Measurements from ENCODE around the gene RAB5IF.
"Not testable (repeated sequence)": the region's sequence is repeated elsewhere in the genome, so short reads cannot be mapped to it uniquely, and the experiment has no call there.

The RAB5IF gene

DNA sequence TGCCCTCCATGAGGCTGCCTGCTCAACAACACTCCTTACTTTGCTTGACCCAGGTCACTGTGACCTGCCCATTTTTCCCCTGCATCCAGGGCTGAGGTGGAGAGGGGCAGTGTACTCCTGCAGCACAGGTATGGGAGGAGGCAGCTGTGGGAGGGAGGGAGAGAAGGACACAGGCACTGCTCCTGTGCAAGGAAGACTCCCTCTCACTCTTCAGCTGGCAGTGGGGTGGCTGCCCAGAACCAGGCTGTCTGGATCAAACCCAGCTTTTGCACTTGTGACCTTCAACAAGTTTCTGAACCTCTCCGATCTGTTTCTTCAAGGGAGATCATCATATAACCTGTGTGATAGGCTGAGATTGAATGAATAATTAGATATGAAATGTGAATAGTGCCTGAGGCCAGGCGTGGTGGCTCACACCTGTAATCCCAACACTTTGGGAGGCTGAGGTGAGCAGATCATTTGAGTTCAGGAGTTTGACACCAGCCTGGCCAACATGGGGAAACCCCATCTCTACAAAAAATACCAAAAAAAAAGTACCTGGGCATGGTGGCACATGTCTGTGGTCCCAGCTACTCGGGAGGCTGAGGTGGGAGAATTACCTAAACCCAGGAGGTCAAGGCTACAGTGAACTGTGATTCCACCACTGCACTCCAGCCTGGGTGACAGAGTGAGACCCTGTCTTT, 18.1 kb upstream of the RAB5IF start:
- DNase-seq: no peak

DNA sequence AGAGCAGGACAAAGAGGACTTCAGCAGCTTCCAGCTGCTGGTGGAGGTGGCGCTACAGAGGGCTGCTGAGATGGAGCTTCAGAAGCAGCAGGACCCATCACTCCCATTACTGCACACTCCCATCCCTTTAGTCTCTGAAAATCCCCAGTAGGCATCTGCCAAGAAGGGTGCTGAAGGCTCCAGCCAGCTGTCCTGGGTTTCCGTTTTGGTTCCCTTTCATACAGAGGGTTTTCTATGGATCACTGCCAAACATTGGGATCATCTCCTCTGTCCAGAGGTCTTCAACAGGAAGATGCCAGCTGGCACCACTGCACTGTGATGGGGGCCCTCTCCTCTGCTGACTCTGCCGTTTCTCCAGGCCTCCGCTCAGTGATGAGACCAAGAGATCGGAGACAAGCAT, 14.3 kb upstream of the RAB5IF start:
- no peak for DNase-seq

DNA sequence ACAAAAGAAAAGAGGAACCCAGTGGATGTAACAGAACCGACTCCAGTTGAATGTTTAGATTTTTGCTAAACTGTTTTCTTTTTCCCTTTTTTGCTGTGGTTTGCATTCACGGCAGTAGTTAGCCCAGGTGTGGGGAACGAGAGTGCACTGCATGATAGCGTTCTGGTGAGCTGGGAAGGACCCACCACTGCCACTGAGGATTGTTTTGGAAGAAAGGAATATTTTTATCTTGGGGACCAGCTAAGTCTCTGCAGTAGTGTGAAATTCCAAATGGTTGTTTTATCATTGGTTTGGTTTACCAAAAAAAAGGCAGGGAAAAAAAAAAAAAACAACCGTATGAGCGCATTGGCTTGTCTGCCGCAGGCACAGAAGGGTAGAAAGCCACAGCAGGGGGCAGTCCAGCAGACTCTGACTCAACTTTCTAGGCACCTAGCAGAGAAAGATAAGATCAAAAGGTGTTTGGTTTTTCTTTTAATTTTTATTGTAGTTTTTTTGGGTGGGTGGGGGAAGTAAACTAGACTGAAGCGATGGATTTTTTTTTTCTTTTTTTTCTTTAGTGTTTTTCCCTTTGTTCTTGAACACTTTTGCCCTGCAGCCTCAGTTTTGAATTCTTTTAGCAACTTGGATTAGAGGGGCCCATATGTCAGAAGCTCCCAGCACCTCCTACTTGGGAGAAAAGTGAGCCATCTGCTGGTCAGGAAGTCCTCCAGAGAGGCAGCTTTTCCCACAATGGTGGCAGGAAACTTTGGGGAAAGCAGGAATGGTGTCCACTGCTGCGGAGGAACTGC, 13.5 kb upstream of the RAB5IF start:
- peak; percentile 59 for DNase-seq

DNA sequence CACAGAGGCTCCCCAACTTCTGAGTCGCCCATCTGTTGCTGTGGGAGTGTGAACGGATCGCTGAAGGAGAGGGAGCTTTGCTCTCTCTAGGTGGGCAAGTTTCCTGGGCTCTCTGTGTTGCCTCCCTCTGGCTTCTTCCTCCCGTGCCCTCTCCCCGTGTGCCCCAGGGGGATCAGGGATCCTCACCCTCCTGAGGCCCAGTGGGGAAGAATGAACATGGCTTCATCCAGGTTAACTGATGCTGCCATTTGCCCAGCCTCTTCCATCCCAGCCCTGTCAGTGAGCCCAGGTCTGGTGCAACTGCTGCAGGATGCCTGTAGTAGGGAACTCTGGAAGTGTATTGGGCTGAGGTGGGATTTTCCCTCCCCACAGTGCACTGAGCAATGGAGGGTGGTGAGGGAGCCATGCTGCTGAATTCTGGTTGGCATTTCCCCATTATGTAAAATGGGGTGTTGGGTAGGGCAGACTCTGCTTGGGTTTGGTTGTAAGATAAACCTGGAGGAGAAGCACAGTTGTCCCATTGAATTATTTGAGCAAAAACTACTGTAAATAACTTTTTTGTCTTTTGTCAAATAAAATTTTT, 12.1 kb upstream of the RAB5IF start:
- DNase-seq: no peak

DNA sequence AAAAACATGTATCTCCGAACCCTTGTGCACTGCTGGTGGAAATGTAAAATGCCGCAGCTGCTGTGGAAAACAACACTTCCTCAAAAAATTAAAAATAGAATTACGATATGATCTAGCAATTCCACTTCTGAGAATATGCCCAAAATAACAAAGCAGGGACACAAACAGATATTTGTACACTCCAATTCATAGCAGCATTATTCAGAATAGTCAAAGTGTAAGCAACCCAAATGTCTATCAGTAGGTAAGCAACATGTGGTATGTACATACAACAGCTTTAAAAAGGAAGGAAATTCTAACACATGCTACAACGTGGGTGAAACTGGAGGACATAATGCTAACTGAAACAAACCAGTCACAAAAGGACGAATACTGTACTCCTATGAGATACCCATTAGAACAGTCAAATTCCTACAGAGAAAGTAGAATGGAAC, 5.7 kb upstream of the RAB5IF start:
- DNase-seq: no peak

DNA sequence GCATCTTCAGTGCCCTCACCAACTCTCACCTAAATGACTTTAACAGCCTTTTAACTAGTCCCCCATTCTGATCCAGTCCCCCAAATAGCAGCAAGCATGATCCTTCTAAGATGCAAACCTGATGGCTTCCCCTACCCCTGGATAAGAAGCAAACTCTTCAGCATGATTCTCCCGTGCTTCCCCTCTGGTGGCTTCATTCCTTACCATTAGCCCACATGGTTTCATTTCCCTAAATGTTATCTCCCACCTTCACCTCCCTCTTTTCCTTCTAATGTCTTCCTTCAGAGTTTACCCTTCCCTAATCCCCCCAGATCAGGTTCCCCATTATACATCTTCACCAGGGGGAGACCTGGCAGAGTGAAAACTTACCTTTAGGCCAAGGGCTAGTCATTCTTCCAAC, 4.0 kb upstream of the RAB5IF start:
- DNase-seq: no peak

DNA sequence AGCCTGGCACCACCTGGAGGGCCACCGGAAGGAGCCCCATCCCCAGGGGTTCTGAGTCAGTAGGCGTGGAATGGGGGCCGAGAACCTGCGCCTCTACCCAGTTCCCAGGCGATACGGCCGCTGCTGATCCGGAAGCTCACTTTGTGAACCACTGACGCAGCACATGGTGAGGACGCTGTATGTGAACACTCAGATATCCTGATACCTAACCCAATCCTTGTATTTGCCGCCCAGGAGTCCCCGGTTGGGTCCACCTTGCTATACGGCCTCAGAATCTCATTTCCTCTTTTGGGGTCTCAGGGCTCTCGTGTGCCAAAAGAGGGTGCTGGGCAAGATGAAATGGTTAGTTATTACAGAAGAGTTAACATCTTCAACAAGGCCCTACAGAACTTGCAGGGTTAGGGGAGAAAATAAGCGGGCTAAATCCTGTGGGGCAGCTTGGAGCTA, 604 bp upstream of the RAB5IF start:
- DNase-seq: peak; percentile 38

DNA sequence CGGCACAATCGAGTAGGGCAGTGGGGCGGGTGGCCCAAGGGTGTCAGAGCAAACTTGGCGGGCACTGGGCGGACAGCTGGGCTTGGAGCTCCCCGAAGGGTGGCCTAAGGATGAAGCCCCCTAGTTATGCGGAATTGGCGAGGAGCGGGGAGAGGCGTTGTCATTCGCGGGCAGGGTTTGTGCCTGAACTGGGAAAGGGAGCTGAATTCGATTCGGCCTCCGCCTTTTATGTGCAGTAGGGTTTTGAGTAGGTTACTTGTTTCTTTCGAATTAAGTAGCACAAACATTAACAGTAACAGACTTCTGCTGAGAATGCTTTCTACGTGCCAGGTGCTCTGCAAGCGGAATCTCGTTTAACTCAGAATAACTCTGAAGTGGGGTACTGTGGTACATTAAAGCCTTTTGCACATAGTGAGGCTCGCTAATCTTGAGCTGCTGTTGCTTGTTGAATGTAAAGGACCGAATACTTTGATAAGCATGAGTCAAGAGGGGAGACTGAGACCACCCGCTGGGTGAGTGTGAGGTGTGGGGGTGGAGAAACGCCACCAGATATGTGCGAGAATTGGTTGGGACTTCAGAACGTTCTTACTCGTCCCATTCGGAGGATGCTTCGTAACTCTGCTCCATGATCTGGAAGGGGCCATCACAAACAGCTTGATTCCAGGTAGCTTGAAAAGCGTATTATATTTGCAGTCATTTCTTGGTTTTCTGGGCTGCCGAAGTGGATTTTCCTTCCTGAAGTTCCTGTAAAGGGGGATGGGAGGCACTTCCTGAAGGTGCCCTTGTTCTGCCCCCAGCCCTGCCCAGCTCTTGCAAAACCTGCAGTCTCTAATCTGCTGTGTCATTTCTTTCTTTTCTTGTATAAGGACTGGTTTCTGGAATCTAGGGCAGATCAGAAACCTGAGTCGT, 833 bp downstream of the RAB5IF start:
- DNase-seq: no peak

DNA sequence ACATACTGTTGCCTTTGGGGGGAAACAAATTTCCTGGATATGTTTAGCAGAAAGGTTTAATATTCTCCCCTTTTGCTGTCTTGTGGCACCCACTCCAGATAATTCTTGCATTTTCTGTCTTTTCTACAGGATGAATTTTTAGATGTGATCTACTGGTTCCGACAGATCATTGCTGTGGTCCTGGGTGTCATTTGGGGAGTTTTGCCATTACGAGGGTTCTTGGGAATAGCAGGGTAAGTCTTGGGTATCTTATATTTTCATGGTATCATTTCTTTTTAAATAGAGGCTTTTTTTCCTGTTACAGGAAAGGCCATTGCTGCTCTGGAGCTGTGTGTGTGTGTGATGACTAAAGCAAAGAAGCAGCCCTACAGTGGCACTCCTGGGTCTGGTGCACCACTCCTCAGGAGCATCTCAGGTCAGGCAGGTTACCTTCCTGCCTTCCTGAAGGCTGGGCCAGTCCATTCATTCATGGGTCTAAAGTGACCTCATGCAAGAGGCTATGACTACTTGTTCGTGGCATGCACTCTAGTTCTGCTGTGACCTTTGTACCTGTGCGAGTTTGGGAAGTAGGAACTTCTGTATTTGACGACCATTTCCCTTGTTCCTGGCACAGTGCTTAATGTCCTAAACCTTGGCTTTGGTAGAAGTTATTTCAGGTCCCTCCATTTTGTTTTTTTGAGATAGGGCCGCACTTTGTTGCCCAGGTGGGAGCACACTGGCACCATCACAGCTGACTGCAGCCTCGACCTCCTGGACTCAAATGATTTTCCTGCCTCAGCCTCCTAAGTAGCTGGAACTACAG, 2.2 kb downstream of the RAB5IF start:
- DNase-seq: no peak

DNA sequence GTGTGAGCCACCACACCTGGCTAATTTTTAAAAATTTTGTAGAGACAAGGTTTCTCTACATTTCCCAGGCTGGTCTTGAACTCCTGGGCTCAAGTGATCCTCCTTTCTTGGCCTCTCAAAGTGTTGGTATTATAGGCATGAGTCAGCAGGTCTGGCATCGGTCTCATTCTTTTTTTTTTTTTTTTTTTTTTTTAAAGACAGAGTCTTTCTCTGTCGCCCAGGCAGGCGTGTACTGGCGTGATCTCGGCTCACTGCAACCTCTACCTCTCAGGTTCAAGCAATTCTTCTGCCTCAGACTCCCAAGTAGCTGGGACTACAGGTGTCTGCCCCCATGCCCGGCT, 2.8 kb downstream of the RAB5IF start:
- not testable (repeated sequence) for DNase-seq

DNA sequence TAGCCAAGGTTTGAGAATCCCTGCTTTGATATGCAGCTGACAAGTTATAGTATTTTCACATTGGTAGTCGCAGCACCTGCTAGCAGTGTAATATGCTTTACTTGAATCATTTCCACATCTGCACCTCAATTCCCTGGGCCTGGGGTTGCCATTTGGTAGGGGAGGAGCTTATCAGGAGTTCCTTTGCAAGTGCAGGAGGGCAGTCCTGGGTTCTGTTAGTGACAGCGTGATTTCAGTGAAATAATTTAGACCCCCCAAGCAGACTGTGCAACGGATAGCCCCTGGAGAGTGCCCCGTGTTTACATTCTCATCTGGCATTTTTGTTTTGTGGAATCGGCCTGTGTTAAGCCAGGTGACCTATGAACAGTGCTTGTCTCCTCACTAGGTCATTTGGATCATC, 6.0 kb downstream of the RAB5IF start:
- no peak for DNase-seq

DNA sequence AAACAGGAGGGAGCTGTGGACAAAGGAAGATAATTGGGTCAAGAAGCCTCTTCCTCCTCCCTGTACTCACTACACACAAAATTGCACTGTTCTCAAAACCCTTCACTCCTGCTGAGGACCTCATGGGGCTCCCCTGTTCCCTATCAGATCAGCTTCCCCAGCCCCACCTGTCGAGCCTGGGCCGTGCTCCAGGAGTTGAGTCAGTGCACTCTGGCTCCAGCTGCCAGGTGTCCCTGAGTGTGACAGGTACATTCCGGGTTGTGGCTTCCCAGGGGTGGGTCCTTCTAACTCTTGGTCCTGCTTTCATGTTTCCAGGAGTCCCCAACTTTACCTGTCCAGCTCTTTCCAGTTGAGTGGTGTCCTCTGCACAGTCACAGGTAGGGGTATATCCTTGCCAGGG, 8.4 kb downstream of the RAB5IF start:
- no peak for DNase-seq

DNA sequence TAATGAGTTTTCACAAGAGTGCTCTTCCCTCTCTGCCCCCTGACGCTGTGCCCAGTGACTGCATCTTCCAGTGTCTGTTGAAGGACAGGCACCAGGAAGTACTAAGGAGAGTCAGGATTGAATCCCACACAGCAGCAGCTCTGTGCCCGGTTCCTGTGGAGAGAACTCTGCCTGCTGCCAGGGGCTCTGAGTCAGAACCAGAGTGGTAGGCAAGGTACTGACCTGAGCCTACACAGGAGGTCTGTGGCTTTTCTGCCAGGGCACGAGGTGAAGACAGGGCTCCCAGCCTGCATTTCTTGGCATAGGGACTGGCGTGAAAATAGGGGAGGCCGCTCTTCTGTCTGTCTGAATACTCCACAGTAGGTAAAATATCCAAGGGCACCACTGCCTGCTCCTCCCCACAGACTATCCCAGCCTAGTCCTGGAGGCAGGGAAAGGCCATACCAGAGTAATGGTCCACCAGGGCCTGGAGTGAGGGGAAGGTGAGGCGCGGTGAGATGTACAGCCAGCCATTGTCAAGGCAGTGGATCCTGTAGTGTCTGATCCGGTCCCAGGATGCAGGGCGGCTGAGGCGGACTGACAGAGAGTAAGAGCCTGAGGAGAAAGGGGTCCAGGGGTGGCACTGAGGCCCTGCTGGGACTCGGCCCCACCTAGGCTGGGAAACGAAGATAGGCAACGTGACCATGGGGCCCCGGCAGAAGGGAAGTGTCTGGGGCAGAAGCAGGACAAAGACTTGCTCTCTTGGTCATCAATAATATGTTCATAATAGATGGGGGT, 9.4 kb downstream of the RAB5IF start:
- DNase-seq: no peak

DNA sequence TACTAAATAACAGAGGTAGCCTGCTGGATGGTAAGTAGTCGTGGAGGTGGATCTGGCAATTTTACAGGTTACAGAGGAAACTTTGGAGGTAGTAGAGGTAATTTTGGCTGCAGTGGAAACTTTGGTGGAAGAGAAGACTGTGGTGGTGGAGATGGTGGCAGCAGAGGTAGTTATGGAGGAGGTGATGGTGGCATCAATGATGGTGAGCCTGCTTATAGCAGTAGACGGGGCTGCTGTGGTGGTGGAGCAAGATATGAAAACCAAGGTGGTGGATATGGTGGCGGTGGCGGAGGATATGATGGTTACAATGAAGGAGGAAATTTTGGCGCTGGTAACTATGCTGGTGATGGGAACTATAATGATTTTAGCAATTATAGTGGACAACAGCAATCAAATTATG, 15.3 kb downstream of the RAB5IF start:
- no peak for DNase-seq

DNA sequence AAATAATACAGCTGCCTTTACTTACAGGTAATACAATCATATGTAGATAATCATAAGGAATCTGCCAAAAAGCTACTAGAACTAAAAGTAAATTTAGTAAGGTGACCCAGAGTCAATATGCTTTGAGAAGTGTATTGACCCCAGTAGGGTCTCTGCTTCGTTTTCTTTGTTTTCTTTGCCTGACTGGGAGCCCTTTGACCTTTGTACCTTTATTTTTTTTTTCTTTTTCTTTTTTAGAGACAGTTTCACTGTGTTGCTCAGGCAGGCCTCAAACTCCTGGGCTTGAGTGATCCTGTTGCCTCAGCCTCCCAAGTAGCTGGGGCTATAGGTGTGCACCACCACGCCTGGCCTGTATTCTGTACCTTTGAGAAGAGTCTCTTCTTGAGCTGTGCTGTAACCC, 17.9 kb downstream of the RAB5IF start:
- DNase-seq: no peak

DNA sequence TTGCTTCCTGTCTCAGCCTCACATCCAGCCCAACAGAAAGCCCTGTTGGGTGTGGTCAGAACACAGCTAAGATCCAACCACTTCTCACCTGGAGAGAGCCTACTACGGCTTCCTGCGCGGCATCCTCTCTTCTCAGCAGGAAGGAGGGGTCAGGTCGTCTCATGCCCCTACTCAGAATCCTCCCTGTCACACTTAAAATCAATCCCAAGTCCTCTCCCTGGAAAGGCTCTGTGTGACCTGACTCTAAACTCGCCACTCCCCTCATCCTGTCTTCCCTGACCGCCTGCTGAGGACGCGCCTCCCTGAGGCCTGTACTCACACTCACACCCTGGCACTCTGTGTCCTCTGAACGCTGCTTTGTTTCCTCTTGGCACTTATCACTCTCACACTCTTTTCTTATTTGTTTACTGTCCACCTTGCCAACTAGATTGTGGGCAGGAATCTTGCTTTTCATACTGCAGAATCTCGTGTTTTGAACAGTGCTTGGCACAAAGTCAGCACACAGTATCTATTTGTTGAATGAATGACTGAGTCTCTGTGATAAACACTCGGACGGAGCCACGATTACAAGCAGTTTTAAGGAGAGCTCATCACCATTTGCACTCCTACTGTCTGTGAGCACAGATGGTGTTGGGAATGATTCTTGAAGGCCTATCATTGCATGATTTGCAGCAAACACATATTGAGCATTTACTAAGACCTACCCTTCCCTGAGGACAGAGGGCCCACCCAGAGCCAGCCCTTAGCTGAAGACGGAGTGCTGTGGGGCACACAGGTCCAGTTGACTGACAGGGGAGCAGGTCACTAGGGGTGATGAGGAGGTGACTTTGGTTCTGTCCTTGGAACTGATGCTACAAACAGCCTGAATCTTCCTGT, 18.7 kb downstream of the RAB5IF start:
- DNase-seq: no peak

DNA sequence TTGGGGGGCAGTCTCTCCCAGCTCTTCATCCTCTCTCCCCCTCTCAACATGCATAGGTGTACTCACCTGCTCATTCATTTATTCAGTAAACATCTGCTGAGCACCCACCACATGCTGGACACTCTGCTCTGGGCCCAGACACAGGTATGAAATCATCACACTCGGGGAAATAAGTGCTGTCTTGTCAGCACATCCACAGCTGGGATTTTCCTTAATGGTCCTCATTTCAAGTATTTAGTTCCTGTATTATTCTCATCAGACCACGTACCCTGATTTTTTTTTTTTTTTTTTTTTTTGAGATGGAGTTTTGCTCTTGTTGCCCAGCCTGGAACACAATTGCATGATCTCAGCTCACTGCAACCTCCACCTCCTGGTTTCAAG, 19.4 kb downstream of the RAB5IF start:
- DNase-seq: no peak

DNA sequence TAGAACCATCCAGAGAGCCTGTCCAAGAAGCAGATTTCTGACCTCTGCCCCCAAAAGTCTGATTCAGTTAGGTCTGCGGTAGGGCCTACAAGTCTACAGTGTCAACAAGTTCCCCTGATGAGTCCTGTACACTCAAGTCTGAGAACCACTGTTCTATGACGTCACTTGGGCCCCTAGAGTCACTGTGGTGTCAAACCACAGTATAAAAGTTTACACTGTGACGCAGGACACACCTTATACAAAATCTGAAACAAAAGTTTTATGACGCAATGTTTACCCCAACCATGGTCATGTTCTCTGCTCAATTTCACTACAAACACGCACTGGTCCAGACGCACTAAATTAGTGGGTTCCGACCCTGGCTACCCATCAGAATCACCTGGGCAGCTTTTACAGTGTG, 22.5 kb downstream of the RAB5IF start:
- peak; percentile 34 for DNase-seq

DNA sequence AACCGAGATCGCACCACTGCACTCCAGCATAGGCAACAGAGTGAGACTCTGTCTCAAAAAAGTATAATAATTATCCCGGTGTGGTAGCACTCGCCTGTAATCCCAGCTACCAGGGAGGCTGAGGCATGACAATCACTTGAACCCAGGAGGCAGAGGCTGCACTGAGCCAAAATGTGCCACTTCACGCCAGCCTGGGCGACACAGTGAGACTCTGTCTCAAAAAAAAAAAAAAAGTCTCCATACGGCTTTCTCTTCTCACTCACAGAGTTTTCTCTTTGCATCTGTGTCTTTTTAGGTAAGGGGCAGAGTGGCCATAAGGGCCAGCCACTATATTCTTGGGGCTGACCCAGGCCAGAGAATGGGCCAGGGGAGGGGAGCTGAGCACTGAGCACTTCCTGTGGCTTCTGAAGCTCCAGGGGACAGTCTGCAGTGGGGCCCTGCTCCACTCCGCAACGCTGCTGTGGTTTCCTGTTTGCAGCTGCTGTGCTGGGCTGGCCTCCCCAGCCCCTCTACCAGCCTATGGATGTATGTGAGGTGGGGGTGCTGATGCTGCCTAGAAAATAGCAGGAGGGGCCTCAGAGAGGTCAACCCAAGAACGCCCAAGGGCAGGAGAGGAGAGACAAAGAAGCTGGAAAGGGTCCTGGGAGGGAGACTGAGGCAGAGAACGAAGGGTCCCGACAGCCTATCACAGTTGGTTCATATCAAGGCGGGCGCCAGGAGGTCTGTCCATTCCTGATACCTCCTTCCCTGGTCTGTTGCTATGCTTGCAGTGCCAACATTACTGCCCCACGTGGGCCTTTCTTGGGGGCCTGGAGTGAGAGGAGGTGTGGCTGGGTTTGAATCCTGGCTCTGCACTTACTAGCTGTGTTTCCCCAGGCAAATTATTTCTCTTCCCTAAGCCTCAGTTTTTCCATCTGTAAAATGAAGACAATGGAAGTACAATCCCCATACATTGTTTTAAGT, 24.4 kb downstream of the RAB5IF start:
- peak; percentile 37 for DNase-seq
